Activated naive CD8-positive, alpha-beta T cell treated with anti-CD3 and anti-CD28 coated beads for 36 hours (primary cell): ENCODE measurements around the gene WDR70. TPM values are rescaled to one million over a fixed set of nuclear protein-coding genes. Genes with fewer than 3 reads are reported as not detected.
"Not testable (repeated sequence)": the region's sequence is repeated elsewhere in the genome, so short reads cannot be mapped to it uniquely, and the experiment has no call there.

ENCODE experiments used
- DNase-seq: peaks from one replicate; pipeline ENCODE4 v3.0.0; 2021
- H3K27ac Mint-ChIP-seq: one replicate; pipeline ENCODE4 v1.8.0; 2022; ENCODE audit warnings: mild to moderate bottlenecking, moderate library complexity, mixed read lengths
- H3K27me3 Mint-ChIP-seq: one replicate; pipeline ENCODE4 v1.8.0; 2022; ENCODE audit warnings: mild to moderate bottlenecking, mixed read lengths
- H3K36me3 Mint-ChIP-seq: one replicate; pipeline ENCODE4 v1.8.0; 2021; ENCODE audit warnings: mild to moderate bottlenecking, mixed read lengths
- H3K4me1 Mint-ChIP-seq: one replicate; pipeline ENCODE4 v1.8.0; 2021; ENCODE audit warnings: mixed read lengths
- H3K4me3 Mint-ChIP-seq: one replicate; pipeline ENCODE4 v1.8.0; 2022; ENCODE audit warnings: mild to moderate bottlenecking, moderate library complexity, mixed read lengths
- H3K9me3 Mint-ChIP-seq: one replicate; pipeline ENCODE4 v1.8.0; 2022; ENCODE audit warnings: mixed read lengths
- total RNA-seq, 2 experiments: library from RNA; stranded (reverse); gene quantifications; one replicate each; pipeline ENCODE4 v1.2.3, GENCODE V29; 2021

WDR70 gene
- total RNA-seq, 2 experiments from 2014 or later, result 36.2 to 36.8 TPM

GRCh38 chr5:37601163-37601562 lies 222.0 kb downstream of the WDR70 start:
- DNase-seq, result no peak
- Mint-ChIP-seq H3K4me3 (no peak overlapping the region), H3K36me3 (peaks cover 35% of the 10 kb centered on the region), H3K27ac (no peak overlapping the region), H3K27me3 (no peaks in the 10 kb centered on the region), H3K9me3 (peaks cover 21% of the 10 kb centered on the region), H3K4me1 (no peaks in the 10 kb centered on the region)

GRCh38 chr5:37603072-37603471 lies 224.0 kb downstream of the WDR70 start:
- DNase-seq, result no peak
- H3K9me3 Mint-ChIP-seq, result peaks cover 19% of the 10 kb centered on the region
- H3K27ac Mint-ChIP-seq, result no peak overlapping the region
- H3K36me3 Mint-ChIP-seq, result peaks cover 35% of the 10 kb centered on the region
- H3K4me3 Mint-ChIP-seq, result no peak overlapping the region
- no peaks in the 10 kb centered on the region for H3K4me1 Mint-ChIP-seq
- H3K27me3 Mint-ChIP-seq, result no peaks in the 10 kb centered on the region

- peaks cover 34% of the 10 kb centered on the region for H3K36me3 Mint-ChIP-seq
- no peak overlapping the region for H3K27ac Mint-ChIP-seq
- no peak overlapping the region for H3K4me3 Mint-ChIP-seq
- H3K27me3 Mint-ChIP-seq, result no peaks in the 10 kb centered on the region
- no peak for DNase-seq
- H3K4me1 Mint-ChIP-seq, result no peaks in the 10 kb centered on the region
- H3K9me3 Mint-ChIP-seq, result peaks cover 14% of the 10 kb centered on the region
Measured at GRCh38 chr5:37604290-37604689, 225.2 kb downstream of the WDR70 start.

GRCh38 chr5:37606148-37606547 lies 227.0 kb downstream of the WDR70 start:
- DNase-seq, result no peak
- Mint-ChIP-seq H3K4me3 (no peak overlapping the region), H3K9me3 (peaks cover 6% of the 10 kb centered on the region), H3K36me3 (peaks cover 25% of the 10 kb centered on the region), H3K27ac (no peak overlapping the region), H3K27me3 (no peaks in the 10 kb centered on the region), H3K4me1 (no peaks in the 10 kb centered on the region)

- Mint-ChIP-seq H3K27me3 (no peaks in the 10 kb centered on the region), H3K9me3 (peaks cover under 1% of the 10 kb centered on the region), H3K27ac (no peak overlapping the region), H3K4me3 (no peak overlapping the region), H3K36me3 (peaks cover 19% of the 10 kb centered on the region), H3K4me1 (no peaks in the 10 kb centered on the region)
- DNase-seq, result no peak
Measured at GRCh38 chr5:37606632-37607248, 227.6 kb downstream of the WDR70 start.

- Mint-ChIP-seq H3K9me3 (no peaks in the 10 kb centered on the region), H3K27ac (no peak overlapping the region), H3K4me1 (no peaks in the 10 kb centered on the region), H3K36me3 (peaks cover 39% of the 10 kb centered on the region), H3K4me3 (no peak overlapping the region), H3K27me3 (no peaks in the 10 kb centered on the region)
- DNase-seq, result no peak
Measured at GRCh38 chr5:37615184-37615583, 236.1 kb downstream of the WDR70 start.

GRCh38 chr5:37619353-37619752 lies 240.2 kb downstream of the WDR70 start:
- Mint-ChIP-seq H3K27me3 (no peaks in the 10 kb centered on the region), H3K4me3 (no peak overlapping the region), H3K36me3 (peaks cover 48% of the 10 kb centered on the region), H3K4me1 (no peaks in the 10 kb centered on the region), H3K27ac (no peak overlapping the region), H3K9me3 (peaks cover 3% of the 10 kb centered on the region)
- no peak for DNase-seq

- DNase-seq, H3K4me3 Mint-ChIP-seq, H3K27me3 Mint-ChIP-seq, H3K4me1 Mint-ChIP-seq, H3K27ac Mint-ChIP-seq: not testable (repeated sequence)
- H3K36me3 Mint-ChIP-seq, result peaks cover 48% of the 10 kb centered on the region
- H3K9me3 Mint-ChIP-seq, result peaks cover 15% of the 10 kb centered on the region
Measured at GRCh38 chr5:37622354-37622753, 243.2 kb downstream of the WDR70 start.

GRCh38 chr5:37626266-37626665 lies 247.1 kb downstream of the WDR70 start:
- H3K9me3 Mint-ChIP-seq, result peaks cover 33% of the 10 kb centered on the region
- H3K4me1 Mint-ChIP-seq, result no peaks in the 10 kb centered on the region
- no peak for DNase-seq
- H3K4me3 Mint-ChIP-seq, result no peak overlapping the region
- H3K27me3 Mint-ChIP-seq, result no peaks in the 10 kb centered on the region
- H3K36me3 Mint-ChIP-seq, result peaks cover 62% of the 10 kb centered on the region
- H3K27ac Mint-ChIP-seq, result no peak overlapping the region

- no peak for DNase-seq
- Mint-ChIP-seq H3K36me3 (peaks cover 60% of the 10 kb centered on the region), H3K4me3 (no peak overlapping the region), H3K27ac (no peak overlapping the region), H3K27me3 (no peaks in the 10 kb centered on the region), H3K9me3 (peaks cover 36% of the 10 kb centered on the region), H3K4me1 (no peaks in the 10 kb centered on the region)
Measured at GRCh38 chr5:37628876-37629275, 249.8 kb downstream of the WDR70 start.

GRCh38 chr5:37631939-37632338 lies 252.8 kb downstream of the WDR70 start:
- no peak overlapping the region for H3K4me3 Mint-ChIP-seq
- H3K4me1 Mint-ChIP-seq, result no peaks in the 10 kb centered on the region
- H3K36me3 Mint-ChIP-seq, result peaks cover 58% of the 10 kb centered on the region
- peaks cover 27% of the 10 kb centered on the region for H3K9me3 Mint-ChIP-seq
- no peaks in the 10 kb centered on the region for H3K27me3 Mint-ChIP-seq
- H3K27ac Mint-ChIP-seq, result no peak overlapping the region
- no peak for DNase-seq

GRCh38 chr5:37637165-37637845 lies 258.2 kb downstream of the WDR70 start:
- no peak for DNase-seq
- H3K9me3 Mint-ChIP-seq, result peaks cover 3% of the 10 kb centered on the region
- H3K36me3 Mint-ChIP-seq, result peaks cover 35% of the 10 kb centered on the region
- no peaks in the 10 kb centered on the region for H3K27me3 Mint-ChIP-seq
- no peak overlapping the region for H3K4me3 Mint-ChIP-seq
- no peak overlapping the region for H3K27ac Mint-ChIP-seq
- H3K4me1 Mint-ChIP-seq, result no peaks in the 10 kb centered on the region

GRCh38 chr5:37638897-37639296 lies 259.8 kb downstream of the WDR70 start:
- H3K27me3 Mint-ChIP-seq, result no peaks in the 10 kb centered on the region
- H3K4me3 Mint-ChIP-seq, result no peak overlapping the region
- no peak overlapping the region for H3K27ac Mint-ChIP-seq
- no peaks in the 10 kb centered on the region for H3K4me1 Mint-ChIP-seq
- no peak for DNase-seq
- H3K36me3 Mint-ChIP-seq, result peaks cover 43% of the 10 kb centered on the region
- peaks cover 8% of the 10 kb centered on the region for H3K9me3 Mint-ChIP-seq

GRCh38 chr5:37640088-37640487 lies 261.0 kb downstream of the WDR70 start:
- Mint-ChIP-seq H3K9me3 (peaks cover 18% of the 10 kb centered on the region), H3K27me3 (no peaks in the 10 kb centered on the region), H3K4me3 (no peak overlapping the region), H3K4me1 (peaks cover 2% of the 10 kb centered on the region), H3K36me3 (peaks cover 47% of the 10 kb centered on the region), H3K27ac (no peak overlapping the region)
- DNase-seq, result no peak

- H3K4me1 Mint-ChIP-seq, result peaks cover 2% of the 10 kb centered on the region
- H3K27me3 Mint-ChIP-seq, result no peaks in the 10 kb centered on the region
- peaks cover 50% of the 10 kb centered on the region for H3K36me3 Mint-ChIP-seq
- no peak for DNase-seq
- peaks cover 26% of the 10 kb centered on the region for H3K9me3 Mint-ChIP-seq
- H3K27ac Mint-ChIP-seq, result no peak overlapping the region
- H3K4me3 Mint-ChIP-seq, result no peak overlapping the region
Measured at GRCh38 chr5:37641933-37642332, 262.8 kb downstream of the WDR70 start.

- no peak for DNase-seq
- Mint-ChIP-seq H3K4me1 (peaks cover 2% of the 10 kb centered on the region), H3K36me3 (peaks cover 64% of the 10 kb centered on the region), H3K9me3 (peaks cover 33% of the 10 kb centered on the region), H3K27ac (no peak overlapping the region), H3K27me3 (no peaks in the 10 kb centered on the region), H3K4me3 (no peak overlapping the region)
Measured at GRCh38 chr5:37645707-37646106, 266.6 kb downstream of the WDR70 start.
